ENCODE results near the gene CNTROB.

CNTROB gene

GRCh38 chr17:7903154-7904103 is 28.6 kb upstream of the CNTROB start:
- no peak for DNase-seq

- no peak for DNase-seq
Observed at GRCh38 chr17:7909089-7909488, 22.9 kb upstream of the CNTROB start.

- no peak for DNase-seq
Observed at GRCh38 chr17:7910281-7910680, 21.7 kb upstream of the CNTROB start.

GRCh38 chr17:7910711-7911110 is 21.3 kb upstream of the CNTROB start:
- DNase-seq, result no peak

GRCh38 chr17:7911116-7911515 is 20.9 kb upstream of the CNTROB start:
- DNase-seq, result no peak

- peak; percentile 6 to 31 for DNase-seq
Observed at GRCh38 chr17:7912927-7913524, 19.0 kb upstream of the CNTROB start.

GRCh38 chr17:7915179-7915610 is 16.8 kb upstream of the CNTROB start:
- no peak for DNase-seq

GRCh38 chr17:7915611-7916384 is 16.2 kb upstream of the CNTROB start, which contains the start of gene RNF227:
Gene RNF227 (minus strand): TSS chr17:7916289. CDS start chr17:7916195, 94 bp downstream.
- peak; percentile 87 for DNase-seq

- no peak for DNase-seq
Observed at GRCh38 chr17:7916385-7916682, 15.7 kb upstream of the CNTROB start.

GRCh38 chr17:7916808-7917207 is 15.2 kb upstream of the CNTROB start:
- no peak for DNase-seq

- DNase-seq, result no peak
Observed at GRCh38 chr17:7922269-7922844, 9.6 kb upstream of the CNTROB start.

GRCh38 chr17:7922845-7923628 is 9.0 kb upstream of the CNTROB start:
- no peak for DNase-seq

- DNase-seq, result no peak
Observed at GRCh38 chr17:7927596-7927995, 4.4 kb upstream of the CNTROB start.

- peak; percentile 66 to 67 for DNase-seq
Observed at GRCh38 chr17:7929158-7930023, 2.6 kb upstream of the CNTROB start, which contains the start of gene KCNAB3. Gene KCNAB3 (minus strand): TSS chr17:7929856. CDS start chr17:7929435, 421 bp downstream.

- no peak for DNase-seq
Observed at GRCh38 chr17:7930841-7931631, 970 bp upstream of the CNTROB start.

GRCh38 chr17:7932483-7932891 is 481 bp downstream of the CNTROB start:
- DNase-seq, result peak in 1 of 2 experiments; percentile 4

- no peak for DNase-seq
Observed at GRCh38 chr17:7932949-7933348, 943 bp downstream of the CNTROB start.

- DNase-seq, result no peak
Observed at GRCh38 chr17:7935859-7936258, 3.9 kb downstream of the CNTROB start.

- no peak for DNase-seq
Observed at GRCh38 chr17:7940034-7940433, 8.0 kb downstream of the CNTROB start.

GRCh38 chr17:7940743-7941142 is 8.7 kb downstream of the CNTROB start:
- no peak for DNase-seq
